Choroid plexus epithelial cell (primary cell): ENCODE results near the gene IBA57.

Experiments
- DNase-seq: peaks from one replicate; pipeline ENCODE4 v3.0.0-alpha.2; 2010; ENCODE audit warnings: low read depth
- H3K4me3 ChIP-seq: 2 replicates; pipeline ENCODE4 v1.5.1; 2011; ENCODE audit warnings: low read depth, mild to moderate bottlenecking, control low read depth, low read length, moderate library complexity
- TF ChIP-seq, protein P1 (sequence below): conservative IDR thresholded peaks from 2 replicates; pipeline ENCODE4 v1.5.1; 2011; ENCODE audit warnings: low read depth, mild to moderate bottlenecking, control low read depth, inconsistent platforms, low read length, moderate library complexity

IBA57 gene

DNA sequence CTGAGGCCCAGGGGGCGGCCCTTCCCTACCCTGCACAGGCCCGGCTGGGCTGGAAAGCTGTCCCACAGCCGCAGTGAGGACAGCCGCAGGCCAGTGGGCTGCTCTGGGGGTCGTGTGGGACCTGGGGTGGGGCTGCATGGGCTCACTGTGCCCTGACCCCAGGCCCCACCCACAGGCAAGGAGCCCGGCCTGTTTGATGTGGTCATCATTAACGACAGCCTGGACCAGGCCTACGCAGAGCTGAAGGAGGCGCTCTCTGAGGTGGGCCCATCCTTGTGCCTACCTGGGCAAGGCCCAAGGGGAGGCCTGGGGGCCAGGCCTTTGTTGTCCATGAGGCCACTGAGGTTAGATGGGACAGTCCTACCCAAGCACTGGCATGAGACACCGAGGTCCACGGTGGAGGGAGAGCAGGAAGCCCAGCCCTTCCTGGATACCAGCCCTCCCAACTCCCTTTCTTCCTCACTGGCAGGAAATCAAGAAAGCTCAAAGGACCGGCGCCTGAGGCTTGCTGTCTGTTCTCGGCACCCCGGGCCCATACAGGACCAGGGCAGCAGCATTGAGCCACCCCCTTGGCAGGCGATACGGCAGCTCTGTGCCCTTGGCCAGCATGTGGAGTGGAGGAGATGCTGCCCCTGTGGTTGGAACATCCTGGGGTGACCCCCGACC, 17.3 kb upstream of the IBA57 start:
- no peak overlapping the region for H3K4me3 ChIP-seq
- no peak for DNase-seq
- TF ChIP-seq, protein P1, sequence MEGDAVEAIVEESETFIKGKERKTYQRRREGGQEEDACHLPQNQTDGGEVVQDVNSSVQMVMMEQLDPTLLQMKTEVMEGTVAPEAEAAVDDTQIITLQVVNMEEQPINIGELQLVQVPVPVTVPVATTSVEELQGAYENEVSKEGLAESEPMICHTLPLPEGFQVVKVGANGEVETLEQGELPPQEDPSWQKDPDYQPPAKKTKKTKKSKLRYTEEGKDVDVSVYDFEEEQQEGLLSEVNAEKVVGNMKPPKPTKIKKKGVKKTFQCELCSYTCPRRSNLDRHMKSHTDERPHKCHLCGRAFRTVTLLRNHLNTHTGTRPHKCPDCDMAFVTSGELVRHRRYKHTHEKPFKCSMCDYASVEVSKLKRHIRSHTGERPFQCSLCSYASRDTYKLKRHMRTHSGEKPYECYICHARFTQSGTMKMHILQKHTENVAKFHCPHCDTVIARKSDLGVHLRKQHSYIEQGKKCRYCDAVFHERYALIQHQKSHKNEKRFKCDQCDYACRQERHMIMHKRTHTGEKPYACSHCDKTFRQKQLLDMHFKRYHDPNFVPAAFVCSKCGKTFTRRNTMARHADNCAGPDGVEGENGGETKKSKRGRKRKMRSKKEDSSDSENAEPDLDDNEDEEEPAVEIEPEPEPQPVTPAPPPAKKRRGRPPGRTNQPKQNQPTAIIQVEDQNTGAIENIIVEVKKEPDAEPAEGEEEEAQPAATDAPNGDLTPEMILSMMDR, result no peak

DNA sequence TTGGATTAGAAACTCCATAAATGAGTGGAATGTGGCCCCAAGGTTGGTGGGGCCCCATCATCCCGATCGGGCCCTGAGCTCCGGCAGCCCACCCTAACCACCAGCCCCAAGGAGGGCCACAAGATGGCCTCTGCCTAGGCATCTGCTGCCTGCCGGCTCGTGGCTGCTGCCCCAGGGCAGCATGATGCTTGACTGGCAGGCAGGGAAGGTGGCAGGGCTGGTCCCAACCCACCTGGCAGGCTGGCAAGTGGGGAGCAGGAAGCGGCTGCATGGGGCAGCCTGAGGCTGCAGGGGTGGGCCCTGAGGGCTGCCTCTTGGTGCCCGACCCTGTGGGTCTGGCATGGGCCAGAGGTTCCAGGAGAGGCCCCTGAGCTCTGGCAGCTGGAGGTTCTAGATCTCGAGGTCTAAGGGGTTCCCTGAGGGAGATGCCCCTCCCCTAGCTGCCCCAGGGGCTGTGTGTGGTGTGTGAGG, 16.6 kb upstream of the IBA57 start:
- H3K4me3 ChIP-seq, result no peak overlapping the region
- no peak for DNase-seq

DNA sequence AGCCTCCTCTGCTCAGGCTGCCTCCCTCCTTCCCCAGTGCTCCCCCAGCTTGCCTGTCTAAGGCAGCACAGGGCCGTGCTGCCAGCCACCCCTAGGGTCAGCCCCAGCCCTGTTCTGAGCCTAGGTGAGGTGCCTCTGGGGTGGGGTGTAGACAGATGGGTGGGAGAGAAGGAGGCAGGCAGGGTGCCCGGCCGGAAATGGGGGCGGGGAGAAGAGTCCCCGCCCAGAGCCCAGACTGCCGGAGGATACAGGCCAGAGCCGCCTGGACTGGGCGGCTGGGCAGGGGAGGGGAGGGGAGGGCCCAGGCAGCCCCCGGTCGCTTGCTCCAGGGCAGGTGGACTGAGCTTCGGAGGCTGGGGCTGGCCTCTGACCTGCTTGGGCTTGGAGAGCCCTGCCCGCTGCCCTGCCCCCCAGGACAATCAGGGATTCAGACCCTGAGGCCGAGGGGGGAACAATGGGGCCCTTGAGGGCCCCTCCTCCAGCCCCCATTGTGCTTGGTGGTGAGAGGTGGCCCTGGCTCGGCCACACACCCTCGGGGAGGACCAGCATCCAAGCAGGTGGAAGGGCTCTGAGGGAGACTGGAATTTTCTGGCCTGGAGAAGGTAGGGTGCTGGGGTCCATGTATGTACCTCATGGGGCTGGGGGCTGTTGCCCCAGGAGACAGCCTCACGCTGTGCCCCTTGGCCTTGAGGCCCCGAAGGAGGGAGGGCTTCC, 16.0 kb upstream of the IBA57 start, which contains the start of gene GJC2:
Gene GJC2, plus strand, starts transcription at position 525 of the 714 bp plus-strand sequence. CDS start 7,829 bp downstream, outside the sequence.
- TF ChIP-seq, protein P1, result no peak
- DNase-seq, result peak; percentile 22
- H3K4me3 ChIP-seq, result no peak within 1 kb of the TSS

More for the DNA sequence above, 16.6 kb upstream of the IBA57 start:
- TF ChIP-seq, protein P1, result no peak

DNA sequence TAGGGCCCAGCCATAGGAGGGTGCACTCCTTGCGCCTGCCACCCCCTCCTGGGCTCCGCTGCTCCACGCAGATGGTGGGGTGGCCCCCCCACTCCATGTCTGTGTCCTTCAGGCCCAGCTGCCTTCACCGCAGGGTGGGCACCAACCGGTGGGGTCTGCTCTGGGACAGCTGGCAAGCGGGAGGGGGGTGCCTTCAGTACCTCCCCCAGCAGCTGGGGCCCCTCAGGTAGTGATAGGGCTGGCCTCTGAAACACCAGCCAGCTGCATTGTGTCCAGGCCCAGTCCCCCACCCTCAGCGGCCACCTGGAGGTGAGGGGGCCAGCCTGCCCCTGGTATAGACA, 15.5 kb upstream of the IBA57 start:
- no peak for DNase-seq
- TF ChIP-seq, protein P1, result no peak
- H3K4me3 ChIP-seq, result no peak overlapping the region

DNA sequence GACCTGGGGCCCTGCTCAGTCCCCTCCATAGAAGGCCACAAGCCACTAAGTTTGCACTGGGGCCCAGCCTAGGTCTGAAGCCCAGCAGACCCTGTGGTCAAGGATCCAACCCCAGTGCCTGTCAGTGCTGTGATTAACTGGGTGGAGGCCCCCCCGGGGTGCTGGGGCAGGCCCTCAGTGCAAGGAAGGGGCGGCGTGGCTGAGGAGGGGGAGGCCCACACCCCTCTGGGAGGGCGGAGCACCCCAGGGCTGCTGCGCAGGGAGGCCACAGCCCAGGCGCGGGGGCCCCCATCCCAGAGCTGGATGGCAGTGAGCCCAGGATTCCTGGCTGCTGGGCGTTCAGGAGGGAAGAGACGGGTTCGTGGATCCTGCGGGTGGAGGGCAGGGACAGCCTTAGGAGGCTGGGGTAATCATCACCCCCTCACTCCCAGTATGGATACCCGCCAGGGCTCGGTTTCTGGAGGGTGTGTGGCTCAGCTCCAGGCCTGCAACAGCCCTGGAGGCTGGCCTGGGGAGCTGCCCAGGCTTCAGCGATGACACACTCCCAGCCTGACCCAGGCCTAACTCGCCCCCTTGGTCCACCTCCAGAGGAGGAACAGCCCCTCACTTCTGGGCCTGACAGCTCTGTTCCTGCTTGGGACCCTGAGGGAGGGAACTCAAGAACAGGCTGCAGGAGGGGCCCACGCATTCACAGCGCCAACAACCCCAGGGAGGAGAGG, 15.0 kb upstream of the IBA57 start:
- TF ChIP-seq, protein P1, result no peak
- no peak overlapping the region for H3K4me3 ChIP-seq
- DNase-seq, result peak; percentile 42

DNA sequence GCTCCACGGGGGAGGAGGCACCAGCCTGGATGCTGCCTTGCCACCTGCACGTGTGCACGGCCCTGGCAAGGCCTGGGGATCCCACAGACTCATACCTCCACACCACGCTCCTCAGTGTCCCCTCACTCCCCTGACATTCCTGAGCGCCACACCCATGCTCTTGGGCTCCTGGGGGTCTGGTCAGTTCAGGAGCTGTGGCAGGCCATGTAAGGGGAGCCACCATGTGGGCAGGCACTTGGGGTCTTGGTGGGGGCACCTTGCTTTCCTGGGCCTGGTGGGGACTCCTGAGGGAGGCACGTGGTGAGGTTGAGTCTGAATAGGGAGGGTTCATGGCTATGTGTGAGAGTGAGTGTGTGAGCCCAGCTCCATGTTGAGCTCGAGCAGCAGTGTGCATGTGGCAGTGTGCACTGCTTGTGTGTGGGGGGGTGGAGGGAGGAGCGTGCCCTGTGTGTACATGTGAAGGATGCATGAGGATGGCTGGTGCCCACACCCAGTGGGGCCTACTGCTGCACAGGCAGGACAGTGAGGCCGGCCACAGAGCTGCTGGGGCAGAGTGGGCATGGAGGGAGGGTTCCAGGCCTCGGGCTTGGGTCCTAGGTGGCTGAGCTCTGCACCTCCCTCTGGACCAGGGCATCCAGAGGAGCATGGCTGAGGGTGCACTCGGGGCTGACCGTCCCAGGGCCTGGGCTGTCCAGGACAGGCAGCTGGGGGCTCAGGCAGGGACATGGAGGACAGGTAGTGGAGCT, 14.3 kb upstream of the IBA57 start:
- H3K4me3 ChIP-seq, result no peak overlapping the region
- no peak for DNase-seq
- TF ChIP-seq, protein P1, result no peak
